MM.1S (cell line): ENCODE data around the gene GDF2.

Source experiments
- EZH2 ChIP-seq: fragments of 300-600 bp; sonication (generic); optimal IDR thresholded peaks from 2 replicates; pipeline ENCODE3; 2017; ENCODE audit warnings: low read depth, mild to moderate bottlenecking, antibody characterized with exemption, low read length, mixed read lengths
- EZH2phosphoT487 ChIP-seq: fragments of 300-600 bp; sonication (generic); IDR thresholded peaks from 2 replicates; pipeline ENCODE4 v1.6.1; 2018; ENCODE audit warnings: antibody characterized with exemption, low read length
- TF ChIP-seq, protein P1 (sequence below): fragments of 300-600 bp; sonication (generic); IDR thresholded peaks from 2 replicates; pipeline ENCODE4 v1.5.1; 2016; ENCODE audit warnings: antibody characterized with exemption, low read length, mixed read lengths

GRCh38 chr10:47286591-47287315 is 35.5 kb upstream of the GDF2 start:
- TF ChIP-seq, protein P1, sequence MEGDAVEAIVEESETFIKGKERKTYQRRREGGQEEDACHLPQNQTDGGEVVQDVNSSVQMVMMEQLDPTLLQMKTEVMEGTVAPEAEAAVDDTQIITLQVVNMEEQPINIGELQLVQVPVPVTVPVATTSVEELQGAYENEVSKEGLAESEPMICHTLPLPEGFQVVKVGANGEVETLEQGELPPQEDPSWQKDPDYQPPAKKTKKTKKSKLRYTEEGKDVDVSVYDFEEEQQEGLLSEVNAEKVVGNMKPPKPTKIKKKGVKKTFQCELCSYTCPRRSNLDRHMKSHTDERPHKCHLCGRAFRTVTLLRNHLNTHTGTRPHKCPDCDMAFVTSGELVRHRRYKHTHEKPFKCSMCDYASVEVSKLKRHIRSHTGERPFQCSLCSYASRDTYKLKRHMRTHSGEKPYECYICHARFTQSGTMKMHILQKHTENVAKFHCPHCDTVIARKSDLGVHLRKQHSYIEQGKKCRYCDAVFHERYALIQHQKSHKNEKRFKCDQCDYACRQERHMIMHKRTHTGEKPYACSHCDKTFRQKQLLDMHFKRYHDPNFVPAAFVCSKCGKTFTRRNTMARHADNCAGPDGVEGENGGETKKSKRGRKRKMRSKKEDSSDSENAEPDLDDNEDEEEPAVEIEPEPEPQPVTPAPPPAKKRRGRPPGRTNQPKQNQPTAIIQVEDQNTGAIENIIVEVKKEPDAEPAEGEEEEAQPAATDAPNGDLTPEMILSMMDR, result no peak
- TF ChIP-seq EZH2phosphoT487 (no peak), EZH2 (no peak)
